IPS-NIHi7 (cell line): ENCODE data around the gene FAM32A.
A peak's percentile ranks its signal among the peaks of the same experiment; 100 is the strongest.

Experiments
- DNase-seq: peaks from one replicate; pipeline ENCODE4 v3.0.0; 2012; ENCODE audit warnings: mixed read lengths; ENCODE audit errors: extremely low spot score

FAM32A gene

GRCh38 chr19:16185123-16185767 lies at the start of gene FAM32A:
TSS of gene FAM32A (plus strand) at chr19:16185410. CDS start at chr19:16185443, 33 bp downstream.
- peak; percentile 100 for DNase-seq

DNA sequence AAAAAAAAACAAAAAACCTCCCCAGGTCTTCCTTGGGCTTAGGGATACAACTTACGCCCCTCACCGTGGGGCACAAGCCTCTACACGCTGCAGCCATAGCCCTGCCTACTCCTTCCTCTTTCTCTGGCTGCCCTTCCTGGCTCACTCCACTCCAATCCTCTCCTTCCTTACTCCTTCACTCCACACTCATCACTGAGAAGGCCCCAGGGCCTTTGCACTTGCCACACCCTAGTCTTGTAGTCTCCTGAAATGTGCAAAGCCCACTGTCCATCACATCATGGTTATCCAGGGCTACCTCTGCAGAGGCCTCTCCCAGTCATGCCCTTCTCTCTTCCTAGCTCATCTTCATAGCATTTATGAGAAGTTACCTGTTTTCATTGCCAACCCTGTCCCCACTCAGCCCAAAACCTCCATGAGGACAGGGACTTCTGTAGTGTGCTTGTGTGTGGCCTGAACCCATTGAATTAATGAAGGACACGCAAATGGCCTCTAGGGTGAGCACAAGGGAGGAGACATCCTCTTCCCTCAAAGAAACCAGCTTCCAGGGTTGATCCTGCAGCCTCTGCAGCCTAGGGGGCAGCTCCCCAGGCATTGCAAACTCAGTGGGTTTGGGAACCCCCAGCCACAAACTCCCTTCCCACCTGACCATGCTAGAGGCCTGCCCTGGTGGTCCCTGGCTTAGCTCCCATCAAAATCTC lies 49.6 kb upstream of the FAM32A start:
- no peak for DNase-seq

GRCh38 chr19:16136185-16136999 lies 48.8 kb upstream of the FAM32A start:
- DNase-seq: no peak

DNA sequence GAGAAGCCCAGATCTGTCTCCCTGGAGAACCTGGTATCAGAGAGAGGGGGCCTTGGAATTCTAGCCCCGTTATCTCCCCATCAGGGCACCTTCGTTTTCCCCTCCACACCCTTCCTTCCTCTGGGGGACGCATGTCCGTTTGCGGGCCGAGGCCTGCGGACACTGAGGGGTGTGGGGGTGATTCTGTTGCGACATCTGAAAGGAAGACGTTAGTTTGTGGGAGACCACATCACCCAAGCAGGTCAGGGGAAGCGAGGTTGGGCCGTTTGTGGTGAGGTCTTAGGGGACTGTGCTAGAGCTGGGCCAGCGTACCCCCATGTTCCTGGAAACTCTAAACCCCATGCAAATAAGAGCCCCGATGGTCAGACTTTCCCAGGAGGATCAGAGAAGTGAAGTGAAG lies 45.5 kb upstream of the FAM32A start:
- no peak for DNase-seq

- no peak for DNase-seq
Observed at GRCh38 chr19:16141043-16141442, 44.2 kb upstream of the FAM32A start.

- no peak for DNase-seq
Observed at GRCh38 chr19:16142032-16142580, 43.1 kb upstream of the FAM32A start.

DNA sequence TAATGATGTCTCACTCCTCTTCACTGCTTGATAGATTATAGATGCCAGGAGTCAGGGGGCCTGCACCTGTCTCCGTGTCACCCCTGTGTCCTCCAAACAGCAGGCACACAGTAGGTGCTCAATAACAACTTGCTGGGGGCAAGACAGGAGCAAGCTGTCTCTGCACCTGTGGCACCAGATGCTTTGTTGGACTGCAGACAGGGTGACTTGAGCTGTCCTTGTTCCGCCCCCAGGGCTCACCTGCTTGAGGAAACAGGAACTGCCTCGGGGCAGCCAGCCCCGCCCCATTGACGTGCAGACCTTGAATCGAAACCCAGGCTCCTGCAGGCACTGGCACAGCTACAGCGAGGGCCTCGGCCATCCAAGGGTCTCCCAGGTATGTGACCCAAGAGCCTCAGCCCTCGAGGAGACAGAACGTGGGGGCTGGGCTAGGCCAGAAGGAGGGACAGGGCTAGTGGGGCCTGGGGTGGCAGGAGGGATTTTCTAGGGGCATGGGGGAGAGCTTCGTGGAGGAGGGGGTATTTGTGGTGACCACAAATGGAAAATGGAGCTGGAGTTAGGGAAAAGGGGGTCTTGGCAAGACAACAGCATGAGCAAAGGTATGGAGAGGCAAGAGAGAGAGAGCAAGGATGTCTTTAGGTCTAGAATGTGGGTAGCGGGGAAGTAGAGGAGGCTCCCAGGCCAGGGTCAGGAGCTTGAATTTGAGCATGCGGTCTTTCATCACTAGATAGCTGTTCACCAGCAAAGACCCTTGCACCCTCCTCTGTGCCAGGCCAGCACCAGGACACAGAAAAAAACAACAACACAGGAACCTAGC lies 41.6 kb upstream of the FAM32A start, which contains the start of gene HSH2D:
HSH2D (plus strand) TSS at position 287 of the 817 bp plus-strand sequence. CDS start 5,066 bp downstream, outside the sequence.
- DNase-seq: peak; percentile 69

DNA sequence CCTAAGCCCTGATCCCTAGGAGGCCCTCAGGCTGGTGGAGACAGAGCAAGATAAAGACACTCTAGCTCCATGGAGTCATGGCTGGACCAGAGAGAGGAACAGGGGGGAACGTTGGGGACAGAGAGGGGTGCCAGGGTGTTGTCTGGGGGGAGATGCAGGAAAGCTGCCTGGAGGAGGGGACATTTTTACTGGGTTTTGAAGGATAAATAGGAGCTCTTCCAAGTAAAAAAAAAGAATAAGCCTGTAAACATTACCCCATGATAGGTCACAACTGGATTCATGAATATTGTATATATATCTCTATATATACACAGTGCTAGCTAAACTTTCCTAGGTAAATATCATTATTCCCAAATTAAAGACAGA lies 41.0 kb upstream of the FAM32A start:
- DNase-seq: no peak

- DNase-seq: no peak
Observed at GRCh38 chr19:16146112-16146511, 39.1 kb upstream of the FAM32A start.

- DNase-seq: no peak
Observed at GRCh38 chr19:16148443-16149229, 36.6 kb upstream of the FAM32A start.

GRCh38 chr19:16153582-16154336 lies 31.5 kb upstream of the FAM32A start:
- no peak for DNase-seq

- no peak for DNase-seq
Observed at GRCh38 chr19:16154557-16154956, 30.7 kb upstream of the FAM32A start.

GRCh38 chr19:16155128-16155527 lies 30.1 kb upstream of the FAM32A start:
- DNase-seq: no peak

- no peak for DNase-seq
Observed at GRCh38 chr19:16156904-16157303, 28.3 kb upstream of the FAM32A start.

DNA sequence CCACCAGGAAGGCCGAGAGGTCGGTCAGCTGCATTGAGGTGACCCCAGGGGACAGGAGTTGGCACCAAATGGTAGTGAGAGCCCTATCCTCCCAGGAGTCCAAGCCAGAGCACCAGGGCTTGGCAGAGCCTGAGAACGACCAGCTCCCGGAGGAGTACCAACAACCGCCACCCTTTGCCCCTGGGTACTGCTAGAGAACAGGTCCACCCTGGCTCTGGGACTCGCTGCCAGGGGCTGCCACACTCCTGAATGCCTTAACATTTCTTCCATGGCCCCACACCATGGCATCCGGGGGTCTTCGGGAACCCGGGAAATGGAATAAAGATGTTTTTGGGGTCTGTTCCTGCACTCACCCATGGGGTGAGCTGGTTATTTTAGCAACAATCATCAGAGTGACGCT lies 27.6 kb upstream of the FAM32A start:
- DNase-seq: no peak

DNA sequence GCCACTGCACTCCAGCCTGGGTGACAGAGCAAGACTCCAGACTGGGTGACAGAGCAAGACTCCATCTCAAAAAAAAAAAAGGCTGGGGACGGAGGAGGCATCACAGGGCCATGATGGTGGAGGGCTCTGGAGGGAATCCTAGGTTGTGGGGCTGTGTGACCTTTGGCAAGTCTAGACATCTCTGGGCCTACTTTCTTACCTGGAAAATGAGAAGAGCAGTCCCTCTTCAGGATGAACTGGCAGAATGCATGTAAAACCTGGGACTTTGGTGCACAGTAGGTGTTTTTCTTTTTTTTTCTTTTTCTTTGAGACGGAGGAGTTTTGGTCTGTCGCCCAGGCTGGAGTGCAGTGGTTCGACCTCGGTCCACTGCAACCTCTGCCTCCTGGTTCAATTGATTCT lies 25.6 kb upstream of the FAM32A start:
- no peak for DNase-seq

DNA sequence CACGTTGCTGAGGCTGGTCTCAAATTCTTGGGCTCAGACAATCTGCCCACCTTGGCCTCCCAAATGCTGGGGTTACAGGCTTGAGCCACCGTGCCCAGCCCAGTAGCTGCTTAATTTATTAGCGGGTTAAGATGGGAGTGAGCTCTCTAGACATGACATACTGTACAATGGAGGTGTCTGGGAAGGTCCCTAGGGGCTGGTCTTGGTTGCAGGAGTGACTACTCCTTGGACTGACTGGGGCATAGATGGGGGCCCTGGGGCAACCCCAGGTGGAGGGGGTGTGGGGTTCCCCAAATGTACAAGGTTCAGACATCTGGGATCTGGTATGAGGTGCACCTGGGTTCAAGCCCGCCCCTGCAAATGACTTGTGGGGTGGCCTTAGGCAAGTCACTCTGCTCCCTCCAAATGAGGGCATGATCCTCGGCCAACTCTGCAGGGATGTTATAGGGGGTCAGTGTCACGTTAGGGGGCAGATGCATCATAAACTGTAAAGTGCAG lies 24.7 kb upstream of the FAM32A start:
- no peak for DNase-seq

GRCh38 chr19:16160943-16161560 lies 24.2 kb upstream of the FAM32A start:
- DNase-seq: no peak

DNA sequence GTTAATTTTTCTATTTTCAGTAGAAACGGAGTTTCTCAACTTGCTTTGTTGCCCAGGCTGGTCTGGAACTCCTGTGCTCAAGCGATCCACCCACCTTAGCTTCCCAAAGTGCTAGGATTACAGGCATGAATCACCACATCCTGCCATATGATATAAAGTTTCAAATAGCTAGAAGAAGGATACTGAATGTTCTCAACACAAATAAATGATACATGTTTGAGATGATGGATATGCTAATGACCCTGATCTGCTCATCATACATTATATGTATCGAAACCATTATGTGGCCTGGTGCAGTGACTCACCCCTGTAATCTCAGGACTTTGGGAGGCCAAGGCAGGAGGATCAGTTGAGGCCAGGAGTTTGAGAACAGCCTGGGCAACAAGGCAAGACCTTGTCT lies 23.4 kb upstream of the FAM32A start:
- no peak for DNase-seq
